DOHH2 (cell line): ENCODE measurements around the gene SMAGP.

ENCODE experiments used
- CTCF ChIP-seq: fragments of 200-600 bp; sonication (generic); IDR thresholded peaks from one replicate; pipeline ENCODE4 v1.5.1; 2014; ENCODE audit warnings: antibody characterized with exemption, mild to moderate bottlenecking, low read depth, low read length; ENCODE audit not compliant: poor library complexity, severe bottlenecking
- EZH2phosphoT487 ChIP-seq: fragments of 200-600 bp; sonication (generic); IDR thresholded peaks from 2 replicates; pipeline ENCODE4 v1.6.1; 2017; ENCODE audit warnings: borderline replicate concordance, mild to moderate bottlenecking, antibody characterized with exemption, low read length, moderate library complexity, mixed read lengths

GRCh38 chr12:51217968-51218606 lies 52.1 kb downstream of the SMAGP start, which contains the start of gene POU6F1:
- peak; percentile 51 for TF ChIP-seq CTCF
- TF ChIP-seq EZH2phosphoT487: no peak
